NCI-H2081 (cell line): ENCODE results near the gene LHFPL3.

Experiments used
- DNase-seq, 2 experiments: peaks; one replicate each; lab custom pipeline; 2025; lab: John Stamatoyannopoulos, UW

Gene LHFPL3

DNA sequence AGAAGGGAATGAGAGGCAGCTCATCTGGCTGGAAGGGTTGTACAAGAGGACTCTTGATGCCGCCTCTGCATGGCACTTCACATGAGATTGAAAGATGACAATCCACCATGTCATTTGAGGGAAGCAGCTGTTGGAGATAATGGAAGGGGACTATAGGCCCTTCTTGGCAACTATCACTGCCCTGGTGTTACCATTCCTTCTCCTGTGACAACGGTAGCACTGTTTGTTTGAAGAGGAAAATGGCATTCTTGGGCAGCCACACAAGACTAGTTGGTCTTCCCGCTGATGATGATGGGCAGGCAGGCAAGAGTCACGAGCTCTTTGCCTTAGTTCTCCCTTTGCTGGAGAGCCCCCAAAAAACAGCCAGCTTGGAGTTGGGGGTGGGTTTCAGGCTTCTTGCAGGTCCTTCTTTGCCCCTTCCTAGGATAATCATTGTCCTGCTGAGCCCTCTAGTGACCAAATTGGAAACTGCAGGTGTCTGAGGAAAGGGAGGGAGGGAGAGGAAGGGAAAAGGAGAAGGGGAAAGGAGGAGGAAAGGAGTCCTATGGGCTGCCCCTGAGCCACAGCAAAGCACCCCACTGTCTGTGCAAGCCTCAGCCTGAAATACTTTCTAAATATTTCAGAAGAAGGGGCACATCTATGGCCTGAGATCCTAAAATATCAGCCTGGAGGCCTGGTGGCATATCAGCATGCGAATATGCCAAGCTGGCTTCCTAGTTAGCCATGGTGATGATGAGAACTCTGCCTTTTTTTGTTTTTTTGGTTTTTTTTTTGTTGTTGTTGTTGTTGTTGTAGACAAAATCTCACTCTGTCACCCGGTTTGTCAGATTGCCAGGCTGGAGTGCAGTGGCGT, 520.0 kb downstream of the LHFPL3 start:
- DNase-seq: peak; percentile 58 to 64

DNA sequence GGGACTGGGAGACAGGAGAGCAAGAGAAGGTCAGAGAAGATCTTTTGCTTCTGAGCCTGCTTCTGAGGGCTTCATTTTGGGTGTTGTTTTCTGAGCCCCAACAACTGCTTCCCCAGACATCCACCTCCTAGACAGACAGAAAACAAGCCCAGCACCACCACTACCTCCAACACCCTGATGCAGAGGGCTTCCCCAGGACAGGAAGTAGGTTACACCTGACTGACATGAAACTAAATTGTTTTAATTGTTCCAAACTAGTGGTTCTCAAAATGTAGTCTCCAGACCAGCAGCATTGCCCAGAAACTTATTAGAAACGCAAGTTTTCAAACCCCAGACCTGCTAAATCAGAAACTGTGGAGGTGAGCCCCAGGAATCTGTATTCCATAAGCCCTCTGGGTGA, 522.0 kb downstream of the LHFPL3 start:
- no peak for DNase-seq

DNA sequence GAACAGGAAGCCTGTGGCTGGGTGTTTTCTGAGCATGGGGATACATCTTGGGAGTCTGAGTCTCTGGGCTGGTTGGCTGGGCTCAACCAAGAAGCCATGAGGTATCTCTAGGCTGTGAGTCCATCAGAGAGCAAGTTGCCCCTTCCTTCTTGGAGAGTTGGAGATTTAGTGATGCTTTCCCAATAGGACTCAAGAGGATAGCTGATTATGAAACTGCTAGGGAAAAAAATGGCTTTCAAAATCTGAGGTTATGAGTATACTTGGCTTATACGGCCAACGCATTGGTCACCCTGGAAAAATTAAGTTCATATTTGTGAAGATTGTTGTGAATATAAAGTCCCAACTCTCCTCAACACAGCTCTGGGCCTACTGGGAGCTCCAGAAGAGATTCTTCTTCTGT, 522.9 kb downstream of the LHFPL3 start:
- no peak for DNase-seq

DNA sequence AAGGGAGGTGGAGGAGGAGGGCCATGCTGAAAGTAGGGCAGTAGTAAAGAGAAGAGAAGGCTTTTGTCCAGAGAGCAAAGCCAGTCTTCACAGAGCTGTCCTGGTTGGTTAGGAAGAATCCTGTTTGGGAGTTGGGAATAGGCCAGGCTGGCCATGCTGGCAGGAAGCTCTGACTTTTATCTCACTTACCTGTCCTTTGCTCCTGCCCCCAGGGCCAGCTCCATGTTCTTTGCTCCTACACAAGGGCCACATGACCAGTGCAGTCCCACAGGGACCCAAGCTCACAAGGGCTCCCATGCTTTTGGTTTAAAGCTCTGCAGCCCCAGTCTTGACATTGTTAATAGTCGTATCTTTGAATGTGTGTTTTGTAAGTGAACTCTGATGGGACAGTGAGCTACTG, 524.0 kb downstream of the LHFPL3 start:
- no peak for DNase-seq

DNA sequence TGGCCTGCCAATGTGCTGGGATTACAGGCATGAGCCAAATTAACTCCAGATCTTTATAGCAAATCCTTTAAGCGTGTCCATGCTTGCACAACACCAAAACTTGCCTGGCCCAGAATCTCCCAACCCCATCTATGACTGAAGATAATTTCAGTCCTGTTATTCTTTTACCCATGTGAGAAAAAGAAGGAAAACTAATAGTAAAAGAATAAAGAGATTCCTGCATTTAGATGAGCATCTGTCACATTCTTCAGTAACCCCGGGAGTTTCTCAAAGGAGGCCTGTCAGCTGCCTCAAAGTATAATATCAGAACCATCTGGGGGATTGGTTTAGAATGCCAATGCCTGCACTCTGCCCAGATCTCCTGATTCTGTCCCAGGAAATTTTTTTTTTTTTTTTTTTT, 527.5 kb downstream of the LHFPL3 start:
- no peak for DNase-seq

DNA sequence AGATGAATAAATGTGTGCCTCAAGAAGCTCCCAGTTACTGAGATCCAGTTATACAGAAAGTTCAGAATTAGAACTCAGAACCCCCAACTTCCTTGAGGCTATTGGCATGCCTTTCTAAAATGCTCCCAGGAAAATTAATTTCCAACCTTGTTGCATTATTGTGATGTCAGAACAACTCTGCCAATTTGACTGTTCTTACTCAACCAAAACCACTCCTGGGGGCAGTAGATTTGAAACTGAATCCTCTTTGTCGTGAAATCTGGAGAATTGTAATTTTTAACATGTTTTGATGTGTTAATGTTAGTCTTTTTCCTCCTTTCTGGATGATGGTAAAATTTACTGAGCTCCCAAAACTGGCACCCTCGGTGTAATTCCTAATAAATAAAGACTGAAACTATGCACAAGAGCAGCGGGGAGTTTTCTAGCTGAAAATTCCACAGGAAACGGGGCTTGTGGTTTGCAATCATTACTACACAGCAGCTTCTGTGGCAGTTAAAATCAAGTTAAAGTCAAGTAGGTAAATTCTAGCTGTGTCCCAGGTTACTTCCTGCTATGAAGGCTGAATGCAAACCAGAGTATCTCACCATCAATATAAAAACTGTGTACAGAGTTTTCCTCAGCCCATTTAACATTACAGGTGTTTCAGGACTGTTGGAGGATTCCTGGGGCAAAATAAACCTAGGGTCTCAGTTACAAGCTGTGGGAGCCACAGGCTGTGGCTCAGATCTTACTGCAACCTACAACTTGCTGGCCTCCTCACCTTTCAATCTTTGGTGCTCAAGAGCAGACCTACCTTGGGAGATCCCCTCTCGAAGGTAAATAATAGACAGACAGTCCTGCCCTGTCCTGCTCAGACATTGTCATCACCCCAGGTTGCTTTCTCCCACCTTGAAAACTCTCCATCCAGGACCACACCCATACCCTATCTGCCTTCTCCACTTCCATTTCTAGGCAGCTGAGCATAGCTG, 529.3 kb downstream of the LHFPL3 start:
- no peak for DNase-seq

DNA sequence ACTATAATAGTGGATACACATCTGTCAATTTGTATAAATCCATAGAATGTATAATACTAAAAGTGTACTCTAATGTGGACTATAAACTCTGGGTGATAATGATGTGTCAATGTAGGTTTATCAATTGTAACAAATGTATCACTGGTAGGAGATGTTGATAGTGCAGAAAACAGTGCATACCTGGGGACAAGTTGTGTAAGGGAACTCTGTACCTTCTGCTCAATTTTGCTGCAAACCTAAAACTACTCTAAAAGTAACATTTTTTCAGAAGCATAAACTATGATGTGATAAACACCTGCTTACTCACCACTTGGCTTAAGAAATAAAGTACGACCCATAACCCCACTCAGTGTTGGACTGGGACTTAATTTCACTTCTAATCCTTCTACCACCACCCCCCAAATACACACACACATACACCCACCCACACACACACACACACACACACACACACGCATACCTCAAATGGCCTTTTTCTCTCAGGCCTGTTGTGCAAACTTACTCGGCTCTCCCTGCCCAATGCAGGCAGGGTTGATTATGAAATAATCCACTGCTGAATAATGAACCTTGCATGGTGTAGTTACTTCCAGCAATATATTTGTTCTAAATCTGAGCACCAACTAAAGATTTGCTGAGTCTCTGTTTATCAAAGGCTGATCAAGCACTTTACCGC, 531.5 kb downstream of the LHFPL3 start:
- no peak for DNase-seq

DNA sequence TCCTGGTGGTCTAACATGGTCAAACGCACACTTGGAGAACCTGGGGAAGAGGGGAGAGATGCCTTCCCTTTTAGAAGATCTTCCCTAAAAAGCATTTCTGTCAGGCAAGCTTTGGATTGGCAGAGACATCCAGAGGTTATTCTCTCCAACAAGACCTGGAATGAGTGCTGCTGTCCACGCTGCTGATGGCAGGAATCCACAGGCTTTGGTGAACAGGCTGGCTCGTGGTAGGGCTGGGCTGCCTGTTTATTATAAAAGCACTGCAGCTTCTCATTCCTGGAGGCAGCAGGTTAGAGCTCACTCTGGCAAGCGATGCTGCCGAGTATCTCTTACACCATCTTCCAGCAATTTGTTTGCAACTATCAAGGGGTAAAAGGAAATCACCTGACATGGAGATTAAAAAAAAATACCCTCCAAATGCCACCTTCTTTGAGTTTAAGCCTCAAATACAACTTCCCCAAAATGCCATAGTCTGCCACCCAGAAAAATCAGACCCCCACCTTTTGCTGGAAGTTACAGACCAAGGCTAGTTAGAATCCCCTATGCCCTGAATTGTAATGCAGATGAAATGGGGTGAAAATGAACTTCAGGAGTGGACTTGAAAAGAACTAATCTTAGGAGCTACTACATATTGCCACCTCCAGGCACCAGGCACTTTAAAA, 533.5 kb downstream of the LHFPL3 start:
- no peak for DNase-seq

DNA sequence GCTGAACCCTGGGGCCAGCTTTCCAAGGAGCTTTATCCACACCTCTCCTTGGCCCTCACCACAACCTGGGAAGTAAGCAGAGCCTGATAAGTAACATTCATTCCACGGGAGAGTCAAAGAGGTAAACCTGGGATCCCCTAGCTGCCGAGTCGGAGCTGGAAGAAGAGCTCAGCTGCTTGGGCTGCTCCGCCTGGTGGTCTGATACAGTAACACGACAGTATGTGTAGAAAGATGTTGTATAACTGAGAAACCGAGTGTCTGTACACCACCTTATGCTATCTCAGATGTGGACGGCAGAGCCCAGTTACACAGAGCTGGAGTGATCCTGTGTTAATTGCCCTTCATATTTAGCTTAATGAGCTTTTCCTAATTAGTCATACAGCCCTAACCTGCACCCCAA, 534.3 kb downstream of the LHFPL3 start:
- no peak for DNase-seq

DNA sequence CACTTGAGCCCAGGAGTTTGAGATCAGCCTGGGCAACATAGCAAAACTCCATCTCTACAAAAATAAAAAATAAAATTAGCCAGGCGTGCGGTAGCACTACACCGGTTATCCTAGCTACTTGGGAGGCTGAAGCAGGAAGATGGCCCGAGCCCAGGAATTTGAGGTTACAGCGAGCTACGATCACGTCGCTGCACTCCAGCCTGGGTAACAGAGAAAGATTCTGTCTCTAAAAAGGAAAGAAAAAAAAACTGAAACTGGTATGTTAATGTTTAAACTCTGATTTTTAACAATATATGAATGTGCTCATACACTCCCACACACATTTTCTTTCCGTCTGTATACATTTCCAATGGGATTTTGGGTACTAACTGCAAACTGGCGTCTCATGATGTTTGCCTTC, 545.0 kb downstream of the LHFPL3 start:
- no peak for DNase-seq

DNA sequence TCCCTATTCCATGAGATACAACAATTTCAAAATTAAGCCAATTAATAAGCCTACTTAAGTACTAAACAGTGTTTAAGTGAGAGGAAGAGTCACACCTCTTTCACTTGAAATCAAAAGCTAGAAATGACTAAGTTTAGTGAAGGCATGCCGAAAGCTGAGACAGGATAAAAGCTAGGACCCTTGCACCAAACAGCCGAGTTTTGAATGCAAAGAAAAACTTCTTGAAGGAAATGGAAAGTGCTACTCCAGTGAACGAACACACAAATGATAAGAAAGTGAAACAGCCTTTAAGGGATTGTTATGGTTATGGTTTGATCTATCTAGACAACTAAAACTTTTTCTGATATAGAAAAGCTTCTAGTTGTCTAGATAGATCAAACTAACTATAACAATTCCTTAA, 550.2 kb downstream of the LHFPL3 start:
- DNase-seq: no peak

DNA sequence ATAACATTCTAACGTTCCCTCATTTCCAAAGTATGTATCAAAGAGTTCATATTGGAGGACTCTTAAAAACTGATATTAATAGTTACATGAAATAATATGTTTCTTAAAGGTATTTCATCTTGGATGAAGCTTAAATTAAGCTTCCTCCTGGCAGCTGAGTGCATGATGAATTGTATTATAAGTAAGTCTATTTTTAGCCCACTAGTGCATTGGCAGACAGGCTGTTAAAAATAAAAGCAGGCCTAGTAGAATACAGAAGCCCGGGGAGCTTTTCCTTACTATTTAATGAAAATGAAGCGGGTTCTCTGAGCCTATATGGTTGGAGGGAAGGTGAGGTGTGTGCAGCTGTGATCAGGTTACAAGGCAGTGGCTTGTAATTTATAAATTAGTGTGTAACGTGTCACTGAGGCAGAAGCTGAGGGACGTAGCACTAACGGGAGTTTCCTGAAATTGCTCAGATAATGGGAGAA, 554.9 kb downstream of the LHFPL3 start:
- no peak for DNase-seq

DNA sequence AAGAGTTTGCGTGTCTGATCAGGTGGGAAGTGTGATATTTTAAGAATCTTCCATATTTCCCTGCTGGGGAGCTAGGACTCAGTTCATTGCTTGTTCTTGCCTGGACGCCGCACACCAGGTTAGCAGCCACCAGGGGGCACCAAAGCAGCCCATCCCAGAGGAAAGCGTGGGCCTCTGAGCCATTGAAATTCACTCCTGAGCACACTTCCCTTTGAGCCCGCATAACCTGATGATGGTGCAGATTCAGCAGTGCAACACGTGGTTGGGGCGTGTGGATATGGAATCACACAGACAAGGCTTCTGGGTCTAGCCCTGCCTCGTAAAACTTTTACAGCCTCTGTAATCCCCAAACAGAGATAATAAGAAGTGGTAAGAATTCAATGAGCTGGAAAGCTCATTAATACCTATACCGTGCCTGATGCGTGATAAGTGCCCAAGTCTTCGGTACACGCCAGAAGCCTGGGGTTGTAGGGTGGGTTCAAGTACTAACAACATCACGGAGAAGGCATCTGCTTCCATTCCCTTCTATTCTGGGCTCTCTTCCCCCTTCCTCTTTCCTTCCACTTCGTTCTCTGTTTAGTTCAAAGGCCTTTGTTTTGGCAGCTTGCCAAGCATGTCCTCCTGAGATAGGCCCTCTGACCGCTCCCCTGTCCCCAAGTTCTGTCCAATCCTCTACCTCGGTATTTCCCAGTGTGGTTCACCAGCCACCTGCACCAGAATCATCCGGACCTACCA, 555.5 kb downstream of the LHFPL3 start:
- DNase-seq: peak; percentile 55 to 57

DNA sequence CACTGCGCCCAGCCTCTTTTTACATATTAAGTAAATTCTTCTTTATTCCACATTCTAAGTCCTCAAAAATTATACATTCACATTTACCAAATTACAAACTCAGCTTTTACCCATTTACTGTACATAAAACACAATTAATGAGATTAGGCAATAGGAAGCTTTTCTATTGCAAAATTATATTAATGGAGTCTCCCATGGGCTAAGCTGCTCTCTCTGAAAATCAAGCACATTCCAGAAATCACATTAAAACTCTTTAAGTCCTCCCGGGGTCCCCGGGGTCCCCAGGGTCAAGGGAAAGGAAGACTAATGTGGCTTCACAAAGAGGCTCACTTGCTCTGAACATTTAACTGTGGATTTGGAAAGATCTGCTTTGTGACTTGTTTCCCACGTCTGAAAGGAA, 558.2 kb downstream of the LHFPL3 start:
- DNase-seq: no peak

DNA sequence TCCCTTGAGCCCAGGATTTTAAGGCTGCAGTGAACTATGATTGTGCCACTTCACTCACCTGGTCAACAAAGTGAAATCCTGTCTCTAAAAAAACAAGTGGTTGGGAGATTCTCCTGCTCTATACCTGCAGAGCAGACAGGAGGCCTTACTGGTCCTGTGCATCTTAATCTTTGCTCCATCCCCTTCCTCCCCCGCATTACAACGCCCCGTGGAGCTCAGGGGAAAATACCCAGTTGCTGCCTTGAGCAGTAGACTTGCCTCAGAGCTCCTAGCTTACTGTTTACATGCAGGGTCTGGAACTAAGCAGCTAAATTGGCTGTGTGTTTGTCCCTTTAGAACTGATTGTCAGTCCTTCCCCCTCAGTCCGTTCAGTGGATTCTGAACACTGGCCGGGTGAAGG, 561.8 kb downstream of the LHFPL3 start:
- no peak for DNase-seq

DNA sequence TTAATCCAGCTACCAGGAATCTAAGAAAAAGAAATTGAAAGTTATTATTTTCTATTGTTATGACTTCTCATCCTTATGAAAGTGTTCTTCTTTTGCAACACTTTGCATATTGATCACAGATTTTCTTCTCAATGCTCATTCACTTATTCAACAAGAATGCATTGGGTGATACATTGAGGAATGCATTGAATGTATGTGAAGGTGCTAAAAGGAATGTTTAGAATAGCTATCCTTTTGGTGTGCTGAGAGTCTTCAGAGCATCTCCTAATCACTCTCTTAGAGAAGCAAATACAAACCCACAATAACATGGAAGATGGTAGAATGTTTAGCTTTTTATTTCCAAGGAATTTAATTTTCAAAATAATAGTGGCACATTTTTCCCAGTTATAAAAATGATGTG, 563.5 kb downstream of the LHFPL3 start:
- DNase-seq: no peak

DNA sequence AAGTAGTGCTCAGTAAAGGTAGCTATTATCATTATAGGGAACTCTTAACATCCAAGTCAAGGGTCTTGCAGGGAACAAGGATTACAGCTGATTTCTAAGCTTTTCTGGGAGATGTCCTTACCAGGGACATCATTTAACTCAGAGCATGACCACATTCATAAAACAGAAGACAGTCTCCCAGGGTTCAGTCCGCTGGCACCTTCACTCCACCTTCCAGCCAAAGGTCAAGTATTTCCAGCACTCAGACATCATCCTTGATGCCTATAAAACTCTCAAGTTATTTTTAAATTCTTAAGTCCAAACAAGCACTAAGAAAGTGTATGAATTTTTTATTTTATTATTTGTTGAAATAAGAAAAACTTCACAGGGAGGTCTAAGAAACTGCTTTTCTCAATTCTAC, 565.9 kb downstream of the LHFPL3 start:
- DNase-seq: no peak

DNA sequence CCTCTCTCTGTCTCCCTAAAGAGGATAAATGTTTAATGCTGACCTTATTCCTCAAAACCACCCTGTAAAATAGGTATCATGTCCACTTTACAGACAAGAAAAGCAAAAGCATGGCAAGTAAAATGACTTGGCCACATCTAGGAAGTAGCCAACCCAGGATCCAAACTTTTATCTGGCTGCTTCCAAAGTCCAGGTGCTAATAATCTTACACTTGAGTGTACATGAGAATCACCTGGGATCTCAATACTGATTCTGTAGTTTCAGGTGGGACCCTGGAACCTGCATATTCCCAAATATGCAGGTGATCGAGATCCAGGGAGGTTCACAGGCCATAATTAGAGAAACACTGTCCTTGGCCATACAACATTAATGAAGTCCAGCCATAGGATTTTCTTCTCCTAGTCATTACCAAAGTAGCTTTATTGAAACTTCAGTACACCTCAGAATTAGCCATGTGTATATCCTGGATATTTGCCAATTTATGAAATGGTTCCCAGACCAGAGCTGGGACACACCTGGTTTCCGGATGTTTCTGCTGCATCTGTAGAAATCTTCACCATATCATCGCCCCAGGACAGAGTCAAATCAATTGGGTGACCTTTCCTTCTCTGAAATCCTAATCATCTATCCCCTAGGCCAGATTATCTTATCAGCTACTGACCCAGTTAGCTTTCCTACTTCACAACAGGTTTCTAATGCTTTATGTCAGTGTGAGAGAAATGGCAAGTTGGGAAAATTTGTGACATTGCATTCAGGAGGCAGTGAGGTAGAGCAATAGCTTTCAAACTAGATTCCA, 566.5 kb downstream of the LHFPL3 start:
- DNase-seq: no peak

DNA sequence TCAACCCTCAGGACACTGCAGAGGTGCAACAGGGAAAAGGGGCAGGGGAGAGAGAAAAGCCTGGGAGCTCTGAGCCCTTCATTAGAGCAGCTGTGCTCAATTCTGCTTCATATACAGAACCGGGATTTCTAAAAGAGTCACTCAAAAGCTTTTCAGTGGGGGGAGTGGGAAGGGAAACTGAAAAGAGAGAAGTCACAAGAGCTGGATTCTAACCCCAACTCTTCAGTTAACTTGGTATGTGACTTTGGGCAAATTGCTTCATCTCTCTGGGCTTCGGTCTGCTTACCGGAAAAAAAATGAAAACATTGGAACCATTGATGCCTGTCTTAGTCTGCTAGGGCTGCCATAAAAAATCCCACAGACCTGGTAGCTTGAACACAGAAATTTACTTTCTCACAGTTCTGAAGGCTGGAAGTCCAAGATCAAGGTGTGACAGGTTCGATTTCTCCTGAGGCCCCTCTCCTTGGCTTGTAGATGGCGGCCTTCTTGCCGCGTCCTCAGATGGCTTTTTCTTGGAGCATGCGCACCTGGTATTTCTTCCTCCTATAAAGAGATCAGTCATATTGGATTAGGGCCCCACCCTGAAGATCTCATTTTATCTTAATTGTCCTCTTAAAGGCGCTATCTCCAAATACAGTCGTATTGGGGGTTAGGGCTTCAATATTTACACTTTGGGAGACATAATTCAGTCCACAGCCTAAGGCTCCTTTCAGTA, 567.3 kb downstream of the LHFPL3 start:
- DNase-seq: no peak

DNA sequence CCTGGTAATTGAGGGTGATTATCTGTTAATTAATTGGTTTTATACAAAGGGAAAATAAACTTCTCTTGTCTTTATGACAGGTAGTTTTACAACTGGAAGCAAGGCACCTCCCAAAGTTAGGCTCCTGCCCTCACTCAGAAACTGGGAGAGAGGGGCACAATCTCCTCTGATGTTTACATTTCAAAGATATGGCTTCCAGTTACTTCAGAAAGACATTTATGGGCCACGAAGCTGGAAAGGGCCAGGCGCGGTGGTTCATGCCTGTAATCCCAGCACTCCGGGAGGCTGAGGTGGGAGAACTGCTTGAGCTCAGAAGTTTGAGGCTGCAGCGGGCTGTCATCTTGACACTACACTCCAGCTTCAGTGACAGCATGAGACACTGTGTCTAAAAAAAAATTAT, 570.0 kb downstream of the LHFPL3 start:
- DNase-seq: no peak
